Gastroesophageal sphincter (tissue), 4 donors: Measurements from ENCODE around the gene MINDY3. TPM values are rescaled to one million over a fixed set of nuclear protein-coding genes. Genes with fewer than 3 reads are reported as not detected.
"Not testable (repeated sequence)": the region's sequence is repeated elsewhere in the genome, so short reads cannot be mapped to it uniquely, and the experiment has no call there.

Experiments
- ATAC-seq: fragments of 150-250 bp; one replicate; pipeline ENCODE4 v1.9.1; 2016; ENCODE audit warnings: mild to moderate bottlenecking, moderate library complexity
- H3K27ac ChIP-seq, 4 donors: fragments of 200-600 bp; sonication (generic) in 3 of 4; 1 replicate in 3 of 4; 2 replicates in 1 of 4; pipeline ENCODE4 v1.5.1; 2016 to 2019
- H3K27me3 ChIP-seq: fragments of 200-600 bp; sonication (generic); one replicate; pipeline ENCODE4 v1.5.1; 2019
- H3K36me3 ChIP-seq, 2 donors: fragments of 200-600 bp; sonication (generic); one replicate each; pipeline ENCODE4 v1.5.1; 2019; ENCODE audit warnings: control low read depth in 1 of 2
- H3K4me1 ChIP-seq, 3 donors: fragments of 200-600 bp; sonication (generic); 1 replicate in 2 of 3; 2 replicates in 1 of 3; pipeline ENCODE4 v1.5.1; 2016 to 2019; ENCODE audit warnings: control low read depth in 2 of 3
- H3K4me3 ChIP-seq, 2 donors: fragments of 200-600 bp; sonication (generic); one replicate each; pipeline ENCODE4 v1.5.1; 2019; ENCODE audit warnings: mild to moderate bottlenecking in 1 of 2, moderate library complexity in 1 of 2
- H3K9me3 ChIP-seq, 3 donors: fragments of 200-600 bp; sonication (generic); one replicate each; pipeline ENCODE4 v1.5.1; 2017 to 2019; ENCODE audit warnings: control low read depth in 2 of 3
- CTCF ChIP-seq, 4 experiments: fragments of 200-600 bp in 2 of 4; fragments of 450-650 bp in 2 of 4; sonication (generic) in 1 of 4; IDR thresholded peaks; one replicate each; pipeline ENCODE4 v1.5.1; 2017 to 2019; ENCODE audit warnings: antibody characterized with exemption in 4 of 4, mild to moderate bottlenecking in 2 of 4, moderate library complexity in 2 of 4
- EP300 ChIP-seq: sonication (generic); formaldehyde crosslinking; IDR thresholded peaks from one replicate; pipeline ENCODE4 v1.6.1; 2017; ENCODE audit warnings: antibody characterized with exemption, mild to moderate bottlenecking
- POLR2A ChIP-seq, 2 donors: fragments of 450-650 bp; IDR thresholded peaks; one replicate each; pipeline ENCODE4 v1.6.1; 2017; ENCODE audit warnings: antibody characterized with exemption in 2 of 2, mild to moderate bottlenecking in 2 of 2, moderate library complexity in 1 of 2
- POLR2AphosphoS5 ChIP-seq: sonication (generic); formaldehyde crosslinking; IDR thresholded peaks from one replicate; pipeline ENCODE4 v1.6.1; 2017; ENCODE audit warnings: antibody characterized with exemption
- WGBS, 2 donors: methylation state at CpG; one replicate each; pipeline ENCODE4 v1.1.5; 2018; ENCODE audit warnings: low coverage in 1 of 2; 5-methylcytosine and 5-hydroxymethylcytosine counted together
- total RNA-seq, 4 donors: library from RNA; depleted of rRNA; stranded (reverse); fragments of >200 nt; gene quantifications; one replicate each; pipeline ENCODE4 v1.1.0, GENCODE V29; 2016

Gene MINDY3
- total RNA-seq, 4 donors from 2014 or later = 21.8 to 93.6 (median 36.7) TPM

DNA sequence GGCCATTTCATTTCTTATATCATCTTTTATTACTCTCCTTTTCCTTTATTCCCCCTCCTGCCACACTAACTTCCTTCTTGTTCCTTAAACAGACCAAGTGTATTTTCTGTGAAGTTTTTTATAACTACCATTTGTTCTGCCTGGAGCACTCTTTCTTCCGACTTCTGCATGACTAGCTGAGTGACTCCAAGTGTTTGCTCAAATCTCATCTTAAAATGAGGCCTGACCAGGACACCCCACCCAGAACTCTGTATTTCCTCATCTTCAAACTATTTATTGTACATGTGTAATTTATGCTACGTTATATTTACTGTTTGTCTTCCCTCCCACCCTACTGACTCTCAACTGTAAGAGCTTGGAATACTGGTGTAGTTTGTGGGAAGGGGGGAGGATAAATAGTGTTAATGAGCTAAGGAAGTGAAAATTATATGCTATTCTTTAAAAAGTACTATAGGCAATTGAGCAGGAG is 3.2 kb downstream of the MINDY3 start:
- 70 to 78% methylated on average over 1 to 2 of the region's 2 CpGs for WGBS, 2 donors
- Histone ChIP-seq H3K4me1 (peaks cover 5 to 69% (median 8%) of the 10 kb centered on the region in 3 donors), H3K27ac (no peak overlapping the region), H3K4me3 (no peak overlapping the region), H3K9me3 (no peaks in the 10 kb centered on the region), H3K27me3 (no peaks in the 10 kb centered on the region), H3K36me3 (no peaks in the 10 kb centered on the region)
- ATAC-seq = no peak
- TF ChIP-seq POLR2A (IDR thresholded peaks at IDR 0.05) (no peak), POLR2AphosphoS5 (no peak), EP300 (no peak)

DNA sequence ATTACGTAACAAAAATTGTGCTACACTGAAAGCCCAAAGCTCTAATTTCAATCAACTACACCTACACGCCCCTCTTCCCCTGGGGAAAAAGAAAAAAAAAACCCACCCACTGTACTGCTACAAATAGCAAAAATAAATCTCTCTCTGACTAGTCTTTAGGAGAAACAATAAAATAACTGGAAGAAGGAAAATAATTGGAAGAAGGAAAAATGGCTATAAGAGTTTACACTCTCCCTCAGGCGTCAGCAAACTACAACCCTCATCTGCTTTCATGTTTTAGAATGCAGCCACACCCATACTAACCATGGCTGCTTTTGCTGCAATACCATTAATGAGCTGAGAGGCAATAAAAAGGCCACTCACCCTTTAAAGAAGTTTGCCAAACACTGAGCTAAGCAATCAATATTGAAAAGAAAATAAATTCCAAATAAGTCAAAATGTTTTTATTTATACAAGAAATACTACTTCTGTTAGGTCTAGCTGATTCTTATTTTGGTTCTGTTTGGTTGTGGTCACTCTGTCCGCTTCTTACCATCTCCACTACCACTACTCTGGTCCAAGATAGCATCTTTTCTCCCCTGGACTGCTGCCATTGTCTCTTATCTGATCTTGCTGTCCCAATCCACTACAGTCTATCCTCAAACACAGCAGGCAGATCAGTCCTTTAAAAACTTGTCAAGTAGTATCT is 3.8 kb downstream of the MINDY3 start:
- WGBS, 2 donors = 76 to 93% methylated on average over 4 of the region's 4 CpGs
- H3K4me1 ChIP-seq = peaks cover 5 to 73% (median 8%) of the 10 kb centered on the region in 3 donors
- no peaks in the 10 kb centered on the region for H3K36me3 ChIP-seq
- TF ChIP-seq CTCF (IDR thresholded peaks at IDR 0.05) = no peak
- no peak for TF ChIP-seq EP300
- TF ChIP-seq POLR2AphosphoS5 = no peak
- TF ChIP-seq POLR2A (IDR thresholded peaks at IDR 0.05) = no peak
- H3K9me3 ChIP-seq = no peaks in the 10 kb centered on the region
- no peaks in the 10 kb centered on the region for H3K27me3 ChIP-seq
- H3K4me3 ChIP-seq = no peak overlapping the region
- no peak for ATAC-seq
- no peak overlapping the region for H3K27ac ChIP-seq

DNA sequence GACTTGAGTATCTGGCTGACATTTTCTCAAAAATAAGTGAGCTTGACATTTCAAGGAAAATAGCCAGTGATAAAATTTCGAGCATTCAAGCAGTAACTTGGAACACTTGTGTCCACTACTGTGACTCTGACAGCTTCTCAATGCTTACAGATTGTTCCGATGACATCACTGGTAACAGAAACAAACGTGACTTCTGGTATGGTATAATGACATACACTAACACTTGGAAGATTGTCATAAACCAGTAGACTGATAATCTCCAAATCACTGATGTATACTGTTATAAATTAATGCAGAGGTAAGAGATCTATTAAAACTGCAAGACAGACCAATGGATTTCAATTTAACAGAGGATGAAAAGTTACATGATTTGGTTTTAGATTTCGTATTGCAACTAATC is 6.5 kb downstream of the MINDY3 start:
- no peak for ATAC-seq
- 61 to 73% methylated on average over 3 to 4 of the region's 4 CpGs for WGBS, 2 donors
- TF ChIP-seq POLR2AphosphoS5 (no peak), CTCF (IDR thresholded peaks at IDR 0.05) (no peak), EP300 (no peak), POLR2A (IDR thresholded peaks at IDR 0.05) (no peak)
- Histone ChIP-seq H3K4me1 (peaks cover 0 to 57% (median 8%) of the 10 kb centered on the region in 3 donors), H3K9me3 (peaks cover 0 to 8% (median 0%) of the 10 kb centered on the region in 3 donors), H3K27ac (no peak overlapping the region), H3K36me3 (no peaks in the 10 kb centered on the region), H3K27me3 (no peaks in the 10 kb centered on the region), H3K4me3 (no peak overlapping the region)

GRCh38 chr10:15852111-15852557 is 8.2 kb downstream of the MINDY3 start:
- Histone ChIP-seq H3K4me3 (no peak overlapping the region), H3K36me3 (no peaks in the 10 kb centered on the region), H3K27ac (no peak overlapping the region), H3K4me1 (peaks cover 0 to 40% (median 4%) of the 10 kb centered on the region in 3 donors), H3K9me3 (peaks cover 0 to 8% (median 0%) of the 10 kb centered on the region in 3 donors), H3K27me3 (no peaks in the 10 kb centered on the region)
- WGBS, 2 donors = 85% methylated on average over 2 of the region's 2 CpGs; no CpG with 5 or more reads in 1 of the 2 donors
- no peak for TF ChIP-seq CTCF (IDR thresholded peaks at IDR 0.05)
- no peak for TF ChIP-seq POLR2A (IDR thresholded peaks at IDR 0.05)
- TF ChIP-seq EP300 = no peak
- no peak for TF ChIP-seq POLR2AphosphoS5
- ATAC-seq = no peak

GRCh38 chr10:15850337-15850978 is 9.8 kb downstream of the MINDY3 start:
- H3K36me3 ChIP-seq, H3K4me3 ChIP-seq, H3K9me3 ChIP-seq, ATAC-seq, H3K27me3 ChIP-seq, H3K27ac ChIP-seq: not testable (repeated sequence)
- peaks cover 0 to 31% (median 4%) of the 10 kb centered on the region in 3 donors for H3K4me1 ChIP-seq
- WGBS, 2 donors = 93 to 96% methylated on average over 7 to 9 of the region's 9 CpGs
